Loucy (cell line): ENCODE data around the gene KHK.

Experiments used
- H2AFZ ChIP-seq: fragments of 200-600 bp; sonication (generic); 2 replicates; pipeline ENCODE4 v1.6.0; 2016; ENCODE audit warnings: antibody characterized with exemption, mild to moderate bottlenecking, low read length, moderate library complexity
- H3F3A ChIP-seq: fragments of 200-600 bp; 2 replicates; pipeline ENCODE4 v1.6.0; 2016; ENCODE audit warnings: antibody characterized with exemption, low read depth, mild to moderate bottlenecking
- H3K27me3 ChIP-seq: fragments of 200-600 bp; sonication (generic); 2 replicates; pipeline ENCODE4 v1.6.1; 2014; ENCODE audit warnings: low read length, mild to moderate bottlenecking; ENCODE audit not compliant: insufficient read depth, poor library complexity, severe bottlenecking
- H3K36me3 ChIP-seq: fragments of 200-600 bp; sonication (generic); 2 replicates; pipeline ENCODE4 v1.6.1; 2016; ENCODE audit warnings: low read length; ENCODE audit not compliant: insufficient read depth
- H3K4me1 ChIP-seq: fragments of 200-600 bp; sonication (generic); 2 replicates; pipeline ENCODE4 v1.5.1; 2014; ENCODE audit warnings: low read length, mild to moderate bottlenecking; ENCODE audit not compliant: insufficient read depth, poor library complexity, severe bottlenecking
- H3K4me2 ChIP-seq: fragments of 200-600 bp; sonication (generic); 2 replicates; pipeline ENCODE4 v1.6.0; 2014; ENCODE audit warnings: antibody characterized with exemption, low read length, low read depth, mild to moderate bottlenecking; ENCODE audit not compliant: poor library complexity, severe bottlenecking
- H3K4me3 ChIP-seq: fragments of 200-600 bp; sonication (generic); 2 replicates; pipeline ENCODE4 v1.5.1; 2014; ENCODE audit warnings: low read length, mild to moderate bottlenecking, mixed read lengths; ENCODE audit not compliant: poor library complexity, severe bottlenecking
- H3K79me2 ChIP-seq: fragments of 200-600 bp; sonication (generic); 2 replicates; pipeline ENCODE4 v1.6.1; 2014; ENCODE audit warnings: low read length; ENCODE audit not compliant: insufficient read depth
- H3K9ac ChIP-seq: fragments of 200-600 bp; sonication (generic); 2 replicates; pipeline ENCODE4 v1.6.0; 2014; ENCODE audit warnings: mild to moderate bottlenecking, low read depth, low read length, moderate library complexity; ENCODE audit not compliant: poor library complexity, severe bottlenecking
- H3K9me2 ChIP-seq: fragments of 200-600 bp; sonication (generic); replicated peaks from 2 replicates; pipeline ENCODE4 v1.6.1; 2016; ENCODE audit warnings: low read depth, low read length, mixed read lengths
- H3K9me3 ChIP-seq: fragments of 200-600 bp; sonication (generic); 2 replicates; pipeline ENCODE4 v1.6.1; 2014; ENCODE audit warnings: mild to moderate bottlenecking, antibody characterized with exemption, low read length, low read depth; ENCODE audit not compliant: insufficient read depth
- H4K20me1 ChIP-seq: fragments of 200-600 bp; sonication (generic); 2 replicates; pipeline ENCODE4 v1.6.0; 2014; ENCODE audit warnings: antibody characterized with exemption, low read length, mild to moderate bottlenecking; ENCODE audit not compliant: insufficient read depth, poor library complexity, severe bottlenecking
- EZH2phosphoT487 ChIP-seq: fragments of 200-600 bp; IDR thresholded peaks from 2 replicates; pipeline ENCODE4 v1.6.1; 2018; ENCODE audit warnings: antibody characterized with exemption, mild to moderate bottlenecking, moderate library complexity, borderline replicate concordance
- TF ChIP-seq, protein P1 (sequence below): fragments of 200-600 bp; sonication (generic); conservative IDR thresholded peaks from 2 replicates; pipeline ENCODE4 v1.5.1; 2014; ENCODE audit warnings: mild to moderate bottlenecking, antibody characterized with exemption, low read length

The KHK gene

DNA sequence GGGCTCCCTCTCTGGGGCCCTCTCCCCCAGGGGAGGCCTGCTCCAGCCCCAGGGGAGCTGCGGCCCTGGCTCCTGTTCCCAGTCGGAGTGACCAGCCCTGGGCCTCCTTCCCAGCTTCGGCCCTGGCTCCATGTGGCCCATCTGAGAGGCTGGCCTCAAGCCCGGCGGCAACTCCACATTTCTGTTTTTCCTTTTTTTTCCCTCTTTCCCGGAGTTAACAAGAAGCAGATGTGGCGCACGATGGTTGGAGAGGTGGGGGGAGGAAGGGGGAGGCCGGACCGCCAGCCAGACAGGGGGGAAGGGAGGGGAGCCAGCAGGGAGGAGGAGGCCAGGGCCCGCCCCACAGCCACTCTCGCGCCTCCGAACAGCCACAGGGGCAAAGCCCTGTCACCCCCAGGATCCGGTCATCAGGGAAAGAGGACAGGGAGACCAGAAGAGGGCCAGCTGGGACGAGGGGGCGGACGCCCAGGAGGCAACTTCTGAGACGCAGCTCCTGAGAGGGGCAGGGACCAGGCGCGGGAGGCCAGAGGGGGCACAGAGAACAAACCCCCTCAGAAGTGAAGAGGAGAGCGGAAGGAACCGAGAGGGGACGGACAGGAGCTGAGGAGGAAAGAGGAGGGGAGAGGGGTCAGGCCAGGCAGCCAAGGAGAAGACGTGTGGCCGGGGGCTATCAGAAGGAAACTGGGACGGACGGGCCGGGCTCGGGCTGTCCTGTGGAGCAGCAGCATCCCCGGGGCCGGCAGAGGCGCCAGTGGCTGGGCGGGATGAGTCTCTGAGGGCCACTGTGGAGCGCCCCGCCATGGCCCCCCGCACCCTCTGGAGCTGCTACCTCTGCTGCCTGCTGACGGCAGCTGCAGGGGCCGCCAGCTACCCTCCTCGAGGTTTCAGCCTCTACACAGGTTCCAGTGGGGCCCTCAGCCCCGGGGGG, 8.0 kb upstream of the KHK start, which contains the start of gene EMILIN1:
EMILIN1 (plus strand) TSS at position 349 of the 928 bp plus-strand sequence; CDS start at position 800, 451 bp downstream.
- H2AFZ ChIP-seq: no peak within 1 kb of the TSS
- H3K4me3 ChIP-seq: no peak within 1 kb of the TSS
- no peaks in the 10 kb centered on the region for H3K9me3 ChIP-seq
- H3F3A ChIP-seq: peaks cover 7% of the 10 kb centered on the region; the same call in 1 of the 2 replicates
- no peaks in the 10 kb centered on the region for H3K36me3 ChIP-seq
- H4K20me1 ChIP-seq: no peaks in the 10 kb centered on the region
- no peak within 1 kb of the TSS for H3K9ac ChIP-seq
- H3K79me2 ChIP-seq: peaks cover 13% of the 10 kb centered on the region; the same call in 1 of the 2 replicates
- no peak within 1 kb of the TSS for H3K4me2 ChIP-seq
- TF ChIP-seq, protein P1, sequence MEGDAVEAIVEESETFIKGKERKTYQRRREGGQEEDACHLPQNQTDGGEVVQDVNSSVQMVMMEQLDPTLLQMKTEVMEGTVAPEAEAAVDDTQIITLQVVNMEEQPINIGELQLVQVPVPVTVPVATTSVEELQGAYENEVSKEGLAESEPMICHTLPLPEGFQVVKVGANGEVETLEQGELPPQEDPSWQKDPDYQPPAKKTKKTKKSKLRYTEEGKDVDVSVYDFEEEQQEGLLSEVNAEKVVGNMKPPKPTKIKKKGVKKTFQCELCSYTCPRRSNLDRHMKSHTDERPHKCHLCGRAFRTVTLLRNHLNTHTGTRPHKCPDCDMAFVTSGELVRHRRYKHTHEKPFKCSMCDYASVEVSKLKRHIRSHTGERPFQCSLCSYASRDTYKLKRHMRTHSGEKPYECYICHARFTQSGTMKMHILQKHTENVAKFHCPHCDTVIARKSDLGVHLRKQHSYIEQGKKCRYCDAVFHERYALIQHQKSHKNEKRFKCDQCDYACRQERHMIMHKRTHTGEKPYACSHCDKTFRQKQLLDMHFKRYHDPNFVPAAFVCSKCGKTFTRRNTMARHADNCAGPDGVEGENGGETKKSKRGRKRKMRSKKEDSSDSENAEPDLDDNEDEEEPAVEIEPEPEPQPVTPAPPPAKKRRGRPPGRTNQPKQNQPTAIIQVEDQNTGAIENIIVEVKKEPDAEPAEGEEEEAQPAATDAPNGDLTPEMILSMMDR: no peak
- TF ChIP-seq EZH2phosphoT487: no peak
- no peaks in the 10 kb centered on the region for H3K9me2 ChIP-seq
- peaks cover 37% of the 10 kb centered on the region for H3K4me1 ChIP-seq
- no peaks in the 10 kb centered on the region for H3K27me3 ChIP-seq

DNA sequence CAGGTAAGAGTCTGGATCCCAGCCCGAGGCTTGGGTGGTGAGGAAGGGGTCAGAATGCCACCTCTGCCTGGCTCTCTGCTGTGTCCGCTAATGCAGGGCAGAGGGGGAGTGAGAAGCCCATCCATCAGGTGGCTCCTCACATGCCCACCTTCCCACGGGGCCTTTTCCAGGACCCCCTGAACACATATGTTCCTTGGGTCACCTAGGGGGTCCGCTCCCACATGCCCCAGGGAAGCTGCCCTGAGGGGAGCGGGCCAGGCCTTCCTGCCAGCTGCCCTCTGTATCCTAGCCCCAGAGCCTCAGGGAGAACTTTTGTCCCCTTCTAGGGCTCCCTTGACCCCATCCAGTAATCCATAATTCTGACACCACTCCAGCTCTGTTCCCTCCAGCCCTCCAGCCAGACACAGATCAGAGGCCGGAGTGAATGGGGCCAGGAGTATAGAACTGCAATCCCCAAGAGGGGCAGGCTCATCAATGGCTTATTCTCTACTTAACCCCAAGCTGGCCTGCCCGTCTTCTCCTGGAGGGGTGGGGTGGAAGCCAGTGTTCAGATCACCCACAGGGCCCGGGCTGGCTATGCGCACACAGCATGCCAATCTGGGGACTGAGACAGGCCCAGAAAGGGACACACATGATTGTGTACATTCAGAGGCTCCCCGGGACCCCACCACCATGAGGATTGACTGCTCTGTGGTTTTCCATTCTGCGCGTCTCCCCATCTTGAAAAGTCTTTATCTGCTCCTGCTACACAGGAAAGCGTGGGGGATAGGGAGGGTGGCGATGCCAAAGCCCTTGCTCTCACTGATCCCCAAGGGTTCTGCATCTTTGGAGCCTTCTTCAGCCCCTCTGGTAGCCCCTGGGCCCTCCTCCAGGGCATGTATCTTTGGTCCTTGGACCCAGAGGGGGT, 7.1 kb upstream of the KHK start:
- Histone ChIP-seq H3K4me3 (no peak overlapping the region), H2AFZ (no peak overlapping the region), H3K9me3 (no peaks in the 10 kb centered on the region), H3K9ac (no peak overlapping the region), H3K4me1 (peaks cover 39% of the 10 kb centered on the region), H3F3A (peaks cover 7% of the 10 kb centered on the region; the same call in 1 of the 2 replicates), H3K4me2 (no peak overlapping the region), H3K79me2 (peaks cover 19% of the 10 kb centered on the region; the same call in 1 of the 2 replicates), H3K27me3 (no peaks in the 10 kb centered on the region), H3K9me2 (no peaks in the 10 kb centered on the region), H3K36me3 (no peaks in the 10 kb centered on the region), H4K20me1 (no peaks in the 10 kb centered on the region)
- no peak for TF ChIP-seq EZH2phosphoT487

DNA sequence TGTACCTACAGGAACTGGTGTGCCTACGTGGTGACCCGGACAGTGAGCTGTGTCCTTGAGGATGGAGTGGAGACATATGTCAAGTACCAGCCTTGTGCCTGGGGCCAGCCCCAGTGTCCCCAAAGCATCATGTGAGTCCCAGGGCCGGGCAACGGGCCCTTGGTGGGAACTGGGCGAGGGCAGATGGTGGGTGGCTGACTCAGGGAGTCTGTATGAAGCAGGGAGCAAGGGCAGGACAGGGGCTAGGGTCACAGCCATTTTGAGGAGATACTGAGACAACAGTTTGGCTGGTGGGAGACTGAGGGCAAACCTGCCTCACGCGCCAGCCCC, 6.5 kb upstream of the KHK start:
- Histone ChIP-seq H3K4me1 (peaks cover 38% of the 10 kb centered on the region), H3K4me3 (no peak overlapping the region), H3F3A (peaks cover 7% of the 10 kb centered on the region; the same call in 1 of the 2 replicates), H3K9me3 (no peaks in the 10 kb centered on the region), H3K4me2 (no peak overlapping the region), H3K9ac (peak overlapping the region; percentile 63), H4K20me1 (no peaks in the 10 kb centered on the region), H3K79me2 (peaks cover 21% of the 10 kb centered on the region; the same call in 1 of the 2 replicates), H2AFZ (no peak overlapping the region), H3K27me3 (no peaks in the 10 kb centered on the region), H3K9me2 (no peaks in the 10 kb centered on the region), H3K36me3 (no peaks in the 10 kb centered on the region)
- TF ChIP-seq, protein P1: no peak
- TF ChIP-seq EZH2phosphoT487: no peak
